HG03460 (cell line): ENCODE measurements around the gene FUT7.

Experiments
- ATAC-seq: cut with Tn5 transposase; IDR thresholded peaks from one replicate; pipeline ENCODE4 v1.9.1; 2021; ENCODE audit not compliant: unreplicated experiment

Gene FUT7

GRCh38 chr9:137031904-137032640 lies at the start of gene FUT7:
FUT7 (minus strand) TSS chr9:137032088; CDS start chr9:137031991, 97 bp downstream.
- no peak for ATAC-seq

- ATAC-seq = no peak
These were observed 48.6 kb upstream of the FUT7 start for GRCh38 chr9:137080260-137081122.

DNA sequence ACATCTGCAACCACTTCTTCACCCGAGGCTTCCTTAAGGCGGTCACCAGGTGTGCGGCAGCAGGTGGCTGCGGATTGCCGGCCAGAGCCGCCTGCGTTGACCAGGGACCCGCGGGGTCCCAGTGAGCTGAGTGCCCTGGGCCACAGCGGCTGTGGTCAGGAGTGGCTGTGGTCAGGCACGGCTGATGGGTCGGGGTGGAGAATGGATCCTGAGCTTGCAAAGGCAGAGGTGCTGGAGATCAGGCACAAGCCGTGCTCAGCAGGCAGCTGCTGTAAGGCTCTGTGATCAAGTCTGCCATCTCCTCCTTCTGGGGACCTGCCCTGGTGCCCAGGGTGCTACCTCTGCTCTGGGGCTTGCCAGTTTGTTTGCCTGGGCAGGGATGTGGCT lies 47.5 kb upstream of the FUT7 start:
- no peak for ATAC-seq

- no peak for ATAC-seq
These were observed 47.0 kb upstream of the FUT7 start for GRCh38 chr9:137078701-137079400.

DNA sequence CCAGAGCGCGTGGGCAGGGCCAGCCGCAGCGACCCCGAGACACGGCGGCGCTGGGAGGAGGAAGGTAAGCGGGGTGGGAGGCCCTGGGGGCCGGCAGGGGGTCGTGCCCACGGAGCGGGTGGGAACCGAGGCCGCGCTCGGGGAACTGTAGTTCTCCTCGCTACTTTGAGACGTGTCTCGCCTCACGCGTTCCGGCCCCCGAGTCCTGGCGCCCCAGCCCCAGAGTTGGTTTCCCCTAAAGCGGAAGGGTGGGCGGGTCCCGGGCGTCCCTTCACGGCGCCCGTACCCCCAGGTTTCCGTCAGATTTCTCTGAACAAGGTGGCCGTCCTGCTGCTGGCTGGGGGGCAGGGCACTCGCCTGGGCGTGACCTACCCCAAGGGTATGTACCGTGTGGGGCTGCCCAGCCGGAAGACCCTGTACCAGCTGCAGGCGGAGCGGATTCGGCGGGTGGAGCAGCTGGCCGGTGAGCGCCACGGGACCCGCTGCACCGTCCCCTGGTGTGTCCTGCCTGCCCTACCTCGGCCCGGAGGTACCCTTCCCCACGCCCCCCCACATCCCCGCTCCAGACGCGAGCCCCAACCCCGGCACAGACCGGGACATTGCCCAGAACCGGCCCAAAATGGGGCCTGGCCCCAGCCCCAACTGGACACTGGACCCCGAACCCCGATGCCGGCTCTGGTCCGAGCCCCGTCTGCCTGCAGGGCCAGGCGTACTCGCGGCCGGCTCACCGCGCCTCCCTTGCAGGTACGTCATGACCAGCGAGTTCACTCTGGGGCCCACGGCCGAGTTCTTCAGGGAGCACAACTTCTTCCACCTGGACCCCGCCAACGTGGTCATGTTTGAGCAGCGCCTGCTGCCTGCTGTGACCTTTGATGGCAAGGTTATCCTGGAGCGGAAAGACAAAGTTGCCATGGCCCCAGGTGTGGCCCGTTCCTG lies 46.1 kb upstream of the FUT7 start:
- ATAC-seq = peak; percentile 29

GRCh38 chr9:137077010-137077747 lies 45.3 kb upstream of the FUT7 start, which contains the start of gene UAP1L1:
UAP1L1 (plus strand) TSS chr9:137077517; CDS start chr9:137077533, 16 bp downstream.
- peak; percentile 55 for ATAC-seq

DNA sequence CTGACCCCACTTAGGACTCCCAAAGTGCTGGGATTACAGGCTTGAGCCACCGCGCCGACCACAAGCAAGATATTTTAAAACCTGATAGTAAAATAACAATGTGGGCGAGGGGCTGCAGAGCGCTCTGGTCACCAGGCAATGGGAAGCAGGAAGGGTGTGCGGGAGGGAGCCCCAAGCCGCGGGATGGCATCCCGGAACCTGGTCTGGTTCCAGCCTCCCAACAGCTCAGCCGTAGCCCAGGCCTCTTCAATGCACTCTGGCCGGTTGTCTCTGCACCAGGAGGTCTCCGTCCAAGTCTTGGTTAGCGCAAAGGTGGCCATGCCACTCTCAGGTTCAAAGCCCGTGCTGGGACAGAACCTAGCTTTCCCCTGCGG lies 44.7 kb upstream of the FUT7 start:
- ATAC-seq = no peak

DNA sequence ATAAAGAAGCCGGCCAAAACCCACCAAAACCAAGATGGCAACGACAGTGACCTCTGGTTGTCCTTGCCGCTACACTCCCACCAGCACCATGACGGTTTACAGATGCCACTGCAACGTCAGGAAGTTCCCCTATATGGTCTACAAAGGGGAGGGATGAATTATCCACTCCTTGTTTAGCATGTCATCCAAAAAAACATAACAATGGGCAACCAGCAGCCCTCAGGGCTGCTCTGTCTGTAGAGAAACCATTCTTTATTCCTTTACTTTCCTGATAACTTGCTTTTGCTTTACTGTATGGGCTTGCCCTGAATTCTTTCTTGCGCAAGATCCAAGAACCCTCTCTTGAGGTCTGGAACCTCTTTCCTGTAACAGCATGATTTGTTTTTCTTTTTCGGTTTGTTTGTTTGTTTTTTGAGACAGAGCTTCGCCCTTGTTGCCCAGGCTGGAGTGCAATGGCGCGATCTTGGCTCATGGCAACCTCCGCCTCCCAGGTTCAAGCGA lies 43.4 kb upstream of the FUT7 start:
- ATAC-seq = no peak

DNA sequence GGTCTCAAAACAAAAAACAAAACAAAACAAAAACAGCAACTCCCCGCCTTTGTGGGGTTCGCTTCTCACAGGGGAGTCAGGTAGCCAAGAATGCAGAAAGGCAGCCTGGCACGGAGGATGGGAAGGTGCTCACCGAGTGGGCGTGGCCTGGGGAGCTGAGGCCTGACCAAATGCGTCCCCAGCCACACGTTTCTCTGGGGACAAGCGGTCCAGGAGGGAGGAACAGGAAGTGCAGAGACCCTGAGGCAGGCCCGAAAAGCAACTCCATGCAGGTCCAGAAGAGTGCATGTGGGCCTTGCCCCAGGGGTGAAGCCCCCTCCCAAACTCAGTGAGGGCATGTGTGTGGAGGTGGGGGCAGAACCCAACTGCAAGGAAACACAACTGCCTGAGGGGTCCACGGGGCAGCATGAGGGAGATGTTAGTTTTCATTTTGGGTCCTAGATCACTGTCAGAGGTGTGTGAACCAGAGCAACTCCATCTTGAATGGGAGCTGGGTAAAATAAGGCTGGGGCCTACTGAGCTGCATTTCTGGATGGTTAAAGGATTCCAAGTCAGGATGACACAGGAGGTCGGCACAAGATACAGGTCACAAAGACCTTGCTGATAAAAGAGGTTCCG lies 42.9 kb upstream of the FUT7 start:
- ATAC-seq = no peak

DNA sequence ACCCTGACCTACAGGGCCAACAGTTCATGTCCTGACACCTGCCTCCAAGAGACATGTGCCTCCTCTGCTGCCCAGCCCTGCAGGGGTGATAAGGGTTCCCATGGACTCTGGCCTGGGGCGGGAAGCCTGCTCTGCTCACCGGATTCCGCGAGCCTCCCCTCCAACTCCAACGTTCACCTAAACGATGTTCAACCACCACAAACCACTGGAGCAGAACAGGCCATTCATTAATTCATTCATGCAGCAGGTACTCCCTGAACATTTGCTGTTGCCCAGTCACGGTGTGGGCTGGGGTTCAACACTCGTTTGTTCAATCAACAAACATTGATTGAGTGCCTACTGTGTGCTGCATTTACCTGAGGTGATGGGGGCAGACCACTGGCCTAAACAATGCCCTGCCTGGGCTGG lies 42.1 kb upstream of the FUT7 start:
- no peak for ATAC-seq

DNA sequence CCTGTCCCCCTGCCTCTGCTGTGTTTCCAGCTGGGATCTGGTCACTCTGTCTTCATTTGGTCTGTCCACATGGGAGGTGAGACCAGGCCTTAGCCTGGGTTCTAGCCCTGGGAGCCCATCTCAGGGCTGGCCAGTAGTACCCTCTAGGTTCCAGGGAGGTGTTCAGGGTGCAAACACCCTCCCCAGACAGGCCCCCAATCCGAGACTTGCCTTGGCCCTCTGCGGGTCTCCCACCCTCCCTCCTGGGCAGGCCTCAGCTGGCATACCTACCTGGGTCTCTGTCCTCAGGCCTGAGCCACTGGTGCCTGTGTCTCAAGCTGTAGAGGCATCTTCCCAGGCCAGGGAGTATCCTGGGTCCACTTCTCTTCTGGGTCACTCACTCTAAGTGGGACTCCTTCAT lies 39.4 kb upstream of the FUT7 start:
- ATAC-seq = no peak

- no peak for ATAC-seq
These were observed 39.0 kb upstream of the FUT7 start for GRCh38 chr9:137070906-137071275.

DNA sequence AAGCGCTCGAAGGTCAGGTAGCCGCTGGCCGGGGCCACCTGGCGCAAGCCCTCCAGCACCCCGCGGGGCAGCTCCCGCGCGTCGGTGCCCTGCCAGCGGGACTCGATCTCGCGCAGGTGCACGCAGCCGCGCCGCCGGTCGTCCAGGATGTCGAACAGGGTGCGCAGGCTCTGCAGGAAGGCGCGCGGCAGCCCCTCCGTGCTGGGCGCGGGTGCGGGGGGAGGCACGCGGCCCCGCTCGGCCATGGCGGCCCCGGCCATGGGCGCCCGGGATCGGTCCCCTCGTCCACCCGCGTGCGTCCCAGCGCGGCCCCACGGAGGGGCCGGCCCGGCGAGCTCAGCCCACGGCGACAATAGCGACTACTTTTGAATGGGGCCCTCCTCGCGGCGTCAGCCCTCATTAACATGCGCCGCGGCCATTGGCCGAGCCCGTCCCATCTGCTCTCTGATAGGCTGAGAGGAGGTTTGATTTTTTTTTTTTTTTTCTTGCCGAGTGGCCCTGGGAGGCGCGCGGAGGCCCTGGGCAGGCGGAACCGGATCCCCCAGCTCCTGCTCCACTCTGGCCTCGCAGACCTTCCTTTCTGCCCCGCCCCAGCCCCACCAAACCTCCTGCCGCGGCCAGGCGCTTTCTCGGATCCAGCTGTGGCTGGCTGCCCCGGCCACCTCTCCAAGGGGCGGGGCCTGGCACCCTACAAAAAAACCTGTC lies 38.5 kb upstream of the FUT7 start, which contains the start of gene SAPCD2:
Gene SAPCD2, minus strand, starts transcription at position 357 of the 705 bp plus-strand sequence. Its CDS starts 97 bp downstream, at position 260.
- ATAC-seq = peak; percentile 66

DNA sequence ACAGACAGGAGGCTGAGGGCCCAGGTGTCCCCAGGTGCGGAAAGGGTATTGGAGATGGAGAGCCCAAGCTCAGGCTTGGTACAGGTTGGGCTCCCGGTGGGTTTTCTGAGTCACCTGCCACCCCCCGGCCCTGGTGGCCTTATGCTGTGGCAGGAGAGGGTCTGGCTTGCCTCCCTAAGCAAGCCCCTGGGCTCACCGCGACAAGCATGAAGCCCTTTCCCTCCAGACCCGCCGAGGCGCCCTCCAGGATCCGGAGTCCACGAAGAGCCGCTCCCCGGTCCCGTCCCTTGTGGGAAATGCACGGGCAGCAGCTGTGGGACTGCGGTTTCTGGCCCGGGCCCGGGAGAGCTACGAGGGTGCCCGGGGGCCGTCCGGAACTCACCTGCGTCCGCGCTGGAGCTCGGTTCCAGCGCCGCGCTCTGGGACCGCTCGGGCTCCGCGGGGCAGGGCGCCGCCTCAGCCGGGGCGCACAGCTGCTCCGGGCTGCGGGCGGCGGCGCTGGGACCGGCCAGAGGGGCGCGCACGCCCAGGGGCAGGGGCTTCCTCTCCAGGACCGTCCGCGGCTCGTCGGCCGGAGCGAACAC lies 37.7 kb upstream of the FUT7 start:
- ATAC-seq = peak; percentile 10

GRCh38 chr9:137068539-137069507 lies 36.9 kb upstream of the FUT7 start:
- no peak for ATAC-seq

DNA sequence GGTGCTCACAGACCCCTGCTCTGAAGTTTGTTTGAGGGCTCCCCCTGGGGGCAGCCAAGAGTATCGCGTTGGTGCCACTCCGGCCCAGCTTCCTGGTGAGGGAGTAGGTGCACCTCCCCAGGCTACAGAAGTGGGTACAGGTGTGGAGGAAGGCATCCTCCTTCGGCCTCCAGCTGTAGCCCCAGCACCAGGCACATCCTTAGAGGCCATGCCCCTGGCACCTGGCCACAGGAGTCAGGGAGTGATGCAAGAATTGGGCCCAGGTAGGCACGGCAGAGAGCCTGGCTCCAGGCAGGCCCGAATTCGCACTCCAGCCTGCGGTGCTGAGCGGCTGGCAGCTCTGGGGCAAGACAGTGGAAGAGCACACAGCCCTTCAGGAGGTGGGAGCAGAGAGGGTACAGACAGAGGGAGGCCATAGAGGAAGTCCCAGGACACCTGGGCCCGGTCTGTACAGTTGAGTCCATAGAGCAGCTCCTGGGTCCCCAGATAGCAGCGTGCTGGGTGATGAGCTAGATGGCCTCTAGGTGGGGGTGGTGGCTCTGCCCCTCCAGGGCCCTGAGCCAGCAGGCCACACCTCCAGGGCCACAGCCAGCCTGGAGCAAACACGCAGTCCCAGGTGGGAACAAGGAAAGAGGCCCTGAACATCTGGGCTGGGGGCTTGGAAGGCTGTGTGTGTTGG lies 36.1 kb upstream of the FUT7 start:
- peak; percentile 37 for ATAC-seq
